SU-DHL-6 (cell line): Measurements from ENCODE around the gene EGLN2.

Experiments
- CTCF ChIP-seq: fragments of 200-600 bp; sonication (generic); IDR thresholded peaks from one replicate; pipeline ENCODE4 v1.5.1; 2017; ENCODE audit warnings: antibody characterized with exemption, mild to moderate bottlenecking, low read length, moderate library complexity; ENCODE audit not compliant: insufficient read depth, poor library complexity, severe bottlenecking
- EZH2phosphoT487 ChIP-seq: fragments of 200-600 bp; sonication (generic), shearing (Covaris generic); conservative IDR thresholded peaks from 2 replicates; pipeline ENCODE4 v1.6.1; 2018; ENCODE audit warnings: mild to moderate bottlenecking, antibody characterized with exemption, low read length, moderate library complexity, mixed read lengths

- no peak for TF ChIP-seq CTCF
- no peak for TF ChIP-seq EZH2phosphoT487
Observed at GRCh38 chr19:40831502-40832430, 32.8 kb downstream of the EGLN2 start.
